A549 (cell line): ENCODE results near the gene ZBTB25.

Source experiments
- CTCF ChIP-seq: fragments of >200 bp; sonication (Bioruptor Twin); formaldehyde crosslinking; IDR thresholded peaks from 3 replicates; pipeline ENCODE4 v1.5.1; 2016
- EHF ChIP-seq: fragments of 250-450 bp; sonication (Bioruptor Pico); IDR thresholded peaks from 2 replicates; pipeline ENCODE4 v1.5.0; 2020; ENCODE audit warnings: mild to moderate bottlenecking
- MAZ ChIP-seq: fragments of 150-350 bp; IDR thresholded peaks from 2 replicates; pipeline ENCODE4 v1.6.1; 2014; ENCODE audit warnings: antibody characterized with exemption, low read depth, low read length, borderline replicate concordance
- MYC ChIP-seq: IDR thresholded peaks from 2 replicates; pipeline ENCODE4 v1.6.1; 2012; ENCODE audit warnings: mild to moderate bottlenecking, inconsistent platforms, low read length, improper control_type of control experiment, borderline replicate concordance
- PHF8 ChIP-seq: fragments of 200-600 bp; sonication (generic); IDR thresholded peaks from 2 replicates; pipeline ENCODE4 v1.6.1; 2016; ENCODE audit warnings: low read depth, mild to moderate bottlenecking, antibody characterized with exemption, moderate library complexity, borderline replicate concordance
- SMC3 ChIP-seq: fragments of >200 bp; sonication (Bioruptor Twin); formaldehyde crosslinking; IDR thresholded peaks from 3 replicates; pipeline ENCODE4 v1.6.1; 2018; ENCODE audit warnings: inconsistent platforms

GRCh38 chr14:64536488-64537245 is 33.0 kb upstream of the ZBTB25 start:
- TF ChIP-seq SMC3 (no peak), MYC (no peak), EHF (CRISPR knock-in tag) (no peak), MAZ (no peak), CTCF (no peak), PHF8 (no peak)
